Stimulated activated CD8-positive, alpha-beta memory T cell treated with anti-CD3 and anti-CD28 coated beads, Interleukin-15, amount 100 ng/mL, for 1 hour (primary cell): ENCODE results near the gene CCR1.
"Not testable (repeated sequence)": the region's sequence is repeated elsewhere in the genome, so short reads cannot be mapped to it uniquely, and the experiment has no call there.

Experiments
- DNase-seq: peaks from one replicate; pipeline ENCODE4 v3.0.0-alpha.2; 2020; ENCODE audit warnings: low read depth

The CCR1 gene

GRCh38 chr3:46168583-46169345 lies 39.3 kb downstream of the CCR1 start:
- no peak for DNase-seq

DNA sequence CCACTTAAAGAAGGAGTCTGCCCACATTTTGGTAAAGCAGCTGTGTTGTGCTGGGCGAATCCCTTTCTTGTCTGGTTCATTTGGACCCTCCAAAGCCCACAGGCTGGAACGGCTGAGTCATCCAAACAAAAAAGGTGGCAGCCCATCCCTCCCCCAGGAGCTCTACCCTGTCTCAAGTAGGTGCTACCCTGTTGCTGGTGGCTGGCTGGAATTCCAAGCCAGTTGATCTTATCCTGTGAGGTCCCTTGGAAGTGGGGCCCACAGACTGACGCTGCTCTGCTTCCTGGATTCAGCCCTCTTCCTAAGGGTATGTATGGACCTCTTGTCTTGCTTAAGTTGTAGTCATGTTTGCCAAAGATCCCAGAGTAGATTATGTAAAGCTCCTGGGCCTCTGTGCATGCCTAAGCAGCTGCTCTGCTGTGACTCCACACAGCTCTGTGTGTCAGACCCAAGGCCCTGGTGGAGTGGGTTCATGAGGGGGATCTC lies 44.5 kb downstream of the CCR1 start:
- DNase-seq: no peak

- DNase-seq: no peak
Observed at GRCh38 chr3:46162975-46163555, 45.0 kb downstream of the CCR1 start.

DNA sequence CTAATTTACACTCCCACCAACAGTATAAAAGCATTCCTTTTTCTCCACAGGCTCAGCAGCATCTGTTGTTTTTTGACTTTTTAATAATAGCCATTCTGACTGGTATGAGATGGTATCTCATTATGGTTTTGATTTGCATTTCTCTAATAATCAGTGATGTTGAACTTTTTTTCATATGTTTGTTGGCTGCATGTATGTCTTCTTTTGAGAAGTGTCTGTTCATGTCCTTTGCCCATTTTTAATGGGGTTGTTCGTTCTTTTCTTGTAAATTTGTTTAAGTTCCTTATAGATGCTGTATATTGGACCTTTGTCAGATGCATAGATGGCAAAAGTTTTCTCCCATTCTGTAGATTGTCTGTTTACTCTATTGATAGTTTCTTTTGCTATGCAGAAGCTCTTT lies 50.4 kb downstream of the CCR1 start:
- DNase-seq: not testable (repeated sequence)

DNA sequence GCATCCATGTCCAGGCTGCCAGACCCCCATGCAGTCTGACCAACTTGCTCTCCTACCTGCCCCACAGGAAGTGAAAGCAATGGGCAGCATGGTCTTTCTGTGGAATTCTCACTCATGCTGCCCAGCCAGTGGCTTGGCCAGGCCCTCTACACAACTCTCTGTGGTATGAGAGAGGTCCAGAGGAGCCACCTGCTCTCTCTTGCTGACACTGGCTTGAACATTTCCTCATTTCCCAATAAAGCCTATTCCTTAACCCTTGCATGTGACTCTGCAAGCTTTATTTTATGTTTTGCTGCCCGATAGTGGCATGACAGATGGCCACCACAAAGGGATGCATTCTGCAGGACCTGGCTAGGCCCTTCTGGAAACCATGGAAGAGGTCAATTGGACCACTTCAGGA lies 53.8 kb downstream of the CCR1 start:
- DNase-seq: no peak
